GM12878 (cell line): Measurements from ENCODE around the gene KCND2. TPM values are rescaled to one million over a fixed set of nuclear protein-coding genes. Genes with fewer than 3 reads are reported as not detected.

Experiments
- BMI1 ChIP-seq: fragments of 450-650 bp; IDR thresholded peaks from 2 replicates; pipeline ENCODE4 v1.6.1; 2016; ENCODE audit warnings: mild to moderate bottlenecking, moderate library complexity, borderline replicate concordance
- GABPA ChIP-seq: IDR thresholded peaks from 2 replicates; pipeline ENCODE4 v1.6.1; 2014; ENCODE audit warnings: antibody characterized with exemption, low read depth, mild to moderate bottlenecking, inconsistent platforms
- HDAC2 ChIP-seq: fragments of 200-600 bp; sonication (generic); IDR thresholded peaks from 2 replicates; pipeline ENCODE4 v1.6.1; 2017
- MEF2B ChIP-seq: fragments of 450-650 bp; IDR thresholded peaks from 2 replicates; pipeline ENCODE4 v1.6.1; 2018; ENCODE audit warnings: mild to moderate bottlenecking, moderate library complexity; ENCODE audit not compliant: partially characterized antibody, poor library complexity, severe bottlenecking
- NBN ChIP-seq: fragments of 450-650 bp; IDR thresholded peaks from 2 replicates; pipeline ENCODE4 v1.6.1; 2016
- NFXL1 ChIP-seq: fragments of 450-650 bp; IDR thresholded peaks from 2 replicates; pipeline ENCODE4 v1.6.1; 2017; ENCODE audit warnings: antibody characterized with exemption, mild to moderate bottlenecking, borderline replicate concordance
- NRF1 ChIP-seq: conservative IDR thresholded peaks from 2 replicates; pipeline ENCODE4 v1.6.1; 2011; ENCODE audit warnings: mild to moderate bottlenecking, low read depth, low read length, improper control_type of control experiment
- SMAD5 ChIP-seq: IDR thresholded peaks from 2 replicates; pipeline ENCODE4 v1.6.1; 2016; ENCODE audit warnings: antibody characterized with exemption, low read depth
- SMC3 ChIP-seq: IDR thresholded peaks from 2 replicates; pipeline ENCODE4 v1.6.1; 2011; ENCODE audit warnings: low read length, improper control_type of control experiment, borderline replicate concordance
- TCF7 ChIP-seq: IDR thresholded peaks from 2 replicates; pipeline ENCODE4 v1.6.1; 2014; ENCODE audit warnings: antibody characterized with exemption, borderline replicate concordance
- YY1 ChIP-seq: IDR thresholded peaks from 2 replicates; pipeline ENCODE4 v1.6.1; 2011; ENCODE audit warnings: low read depth, mild to moderate bottlenecking, low read length
- ZBED1 ChIP-seq: IDR thresholded peaks from 2 replicates; pipeline ENCODE4 v1.6.1; 2016; ENCODE audit warnings: borderline replicate concordance
- ZNF207 ChIP-seq: fragments of 450-650 bp; IDR thresholded peaks from 2 replicates; pipeline ENCODE4 v1.6.1; 2014; ENCODE audit warnings: antibody characterized with exemption, mild to moderate bottlenecking, borderline replicate concordance
- ZNF217 ChIP-seq: fragments of 450-650 bp; IDR thresholded peaks from 2 replicates; pipeline ENCODE4 v1.6.1; 2017; ENCODE audit warnings: antibody characterized with exemption, mild to moderate bottlenecking
- polyA plus RNA-seq, 11 experiments: library from polyadenylated mRNA; depleted of rRNA in 4 of 11; unstranded in 6 of 11; stranded (reverse) in 5 of 11; fragments of >200 nt; fragmentation: Nextera tagmentation in 4 of 11; fragmentation: Illumina TruSeq in 1 of 11; extraction: Ambion mirVana in 4 of 11; extraction: Trizol in 1 of 11; gene quantifications; 1 replicate in 1 of 11; 2 replicates in 10 of 11; pipeline versions ENCODE4 v1.2.1 to v1.2.3, GENCODE V29; 2011 to 2016; ENCODE audit warnings: inconsistent platforms in 2 of 11, missing spikeins in 2 of 11, low read depth in 1 of 11
- total RNA-seq, 4 experiments: library from RNA; depleted of rRNA in 3 of 4; stranded (reverse); fragments of >200 nt in 3 of 4; fragmentation: Illumina TruSeq in 1 of 4; extraction: Trizol in 1 of 4; gene quantifications; 2 replicates each; pipeline versions ENCODE4 v1.2.1 to v1.2.3, GENCODE V29; 2013 to 2021
- TF ChIP-seq, protein P1 (sequence below): IDR thresholded peaks from 2 replicates; pipeline ENCODE4 v1.6.1; 2011; ENCODE audit warnings: low read depth, low read length, improper control_type of control experiment, borderline replicate concordance
- TF ChIP-seq, protein P2 (sequence below): fragments of 150-350 bp; IDR thresholded peaks from 2 replicates; pipeline ENCODE4 v1.6.1; 2014; ENCODE audit warnings: mild to moderate bottlenecking, low read depth, low read length
- TF ChIP-seq, protein P3 (sequence below): fragments of 450-650 bp; IDR thresholded peaks from 2 replicates; pipeline ENCODE4 v1.6.1; 2017; ENCODE audit warnings: low read depth, mild to moderate bottlenecking, moderate library complexity
- TF ChIP-seq, protein P4 (sequence below): fragments of 450-650 bp; formaldehyde crosslinking; IDR thresholded peaks from 2 replicates; pipeline ENCODE4 v1.4.0; 2020; ENCODE audit warnings: mild to moderate bottlenecking, moderate library complexity
- TF ChIP-seq, protein P5 (sequence below): fragments of 450-650 bp; IDR thresholded peaks from 2 replicates; pipeline ENCODE4 v1.6.1; 2016; ENCODE audit warnings: mild to moderate bottlenecking, moderate library complexity, borderline replicate concordance

Gene KCND2
- total and polyA plus RNA-seq, 10 of the 15 experiments (the other 5 are each of a cell fraction or from before 2014, with no cell fraction given): 3.6 to 22.3 (median 6.3) TPM

DNA sequence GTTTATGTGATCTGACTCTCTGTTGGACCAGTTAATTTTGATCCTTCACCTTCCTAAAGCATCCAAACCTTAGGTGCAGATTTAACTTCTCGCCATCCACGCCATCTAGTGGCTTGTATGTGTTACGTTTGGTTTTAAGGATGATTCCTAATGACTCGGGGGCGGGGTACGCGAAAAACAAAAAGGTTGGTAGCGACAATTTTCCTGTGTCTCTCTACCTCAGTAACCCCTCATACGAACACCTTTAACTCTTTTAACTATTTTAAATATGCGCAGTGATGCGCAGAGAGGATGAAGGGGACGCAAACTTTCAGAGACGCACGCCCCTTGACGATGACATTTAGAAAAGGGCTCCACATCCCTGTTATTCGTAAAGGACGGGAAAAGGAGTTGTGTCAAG lies 714 bp upstream of the KCND2 start (continued):
- TF ChIP-seq, protein P1, sequence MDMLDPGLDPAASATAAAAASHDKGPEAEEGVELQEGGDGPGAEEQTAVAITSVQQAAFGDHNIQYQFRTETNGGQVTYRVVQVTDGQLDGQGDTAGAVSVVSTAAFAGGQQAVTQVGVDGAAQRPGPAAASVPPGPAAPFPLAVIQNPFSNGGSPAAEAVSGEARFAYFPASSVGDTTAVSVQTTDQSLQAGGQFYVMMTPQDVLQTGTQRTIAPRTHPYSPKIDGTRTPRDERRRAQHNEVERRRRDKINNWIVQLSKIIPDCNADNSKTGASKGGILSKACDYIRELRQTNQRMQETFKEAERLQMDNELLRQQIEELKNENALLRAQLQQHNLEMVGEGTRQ: no peak
- TF ChIP-seq ZBED1 (no peak), ZNF207 (no peak), NRF1 (no peak), BMI1 (no peak), SMAD5 (no peak), NFXL1 (no peak), TCF7 (no peak), MEF2B (peak; percentile 15), ZNF217 (no peak), GABPA (no peak), HDAC2 (no peak), NBN (no peak), SMC3 (peak; percentile 63; the same call in 1 of the 2 replicates), YY1 (no peak)
- TF ChIP-seq, protein P2, sequence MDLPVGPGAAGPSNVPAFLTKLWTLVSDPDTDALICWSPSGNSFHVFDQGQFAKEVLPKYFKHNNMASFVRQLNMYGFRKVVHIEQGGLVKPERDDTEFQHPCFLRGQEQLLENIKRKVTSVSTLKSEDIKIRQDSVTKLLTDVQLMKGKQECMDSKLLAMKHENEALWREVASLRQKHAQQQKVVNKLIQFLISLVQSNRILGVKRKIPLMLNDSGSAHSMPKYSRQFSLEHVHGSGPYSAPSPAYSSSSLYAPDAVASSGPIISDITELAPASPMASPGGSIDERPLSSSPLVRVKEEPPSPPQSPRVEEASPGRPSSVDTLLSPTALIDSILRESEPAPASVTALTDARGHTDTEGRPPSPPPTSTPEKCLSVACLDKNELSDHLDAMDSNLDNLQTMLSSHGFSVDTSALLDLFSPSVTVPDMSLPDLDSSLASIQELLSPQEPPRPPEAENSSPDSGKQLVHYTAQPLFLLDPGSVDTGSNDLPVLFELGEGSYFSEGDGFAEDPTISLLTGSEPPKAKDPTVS: no peak
- TF ChIP-seq, protein P3, sequence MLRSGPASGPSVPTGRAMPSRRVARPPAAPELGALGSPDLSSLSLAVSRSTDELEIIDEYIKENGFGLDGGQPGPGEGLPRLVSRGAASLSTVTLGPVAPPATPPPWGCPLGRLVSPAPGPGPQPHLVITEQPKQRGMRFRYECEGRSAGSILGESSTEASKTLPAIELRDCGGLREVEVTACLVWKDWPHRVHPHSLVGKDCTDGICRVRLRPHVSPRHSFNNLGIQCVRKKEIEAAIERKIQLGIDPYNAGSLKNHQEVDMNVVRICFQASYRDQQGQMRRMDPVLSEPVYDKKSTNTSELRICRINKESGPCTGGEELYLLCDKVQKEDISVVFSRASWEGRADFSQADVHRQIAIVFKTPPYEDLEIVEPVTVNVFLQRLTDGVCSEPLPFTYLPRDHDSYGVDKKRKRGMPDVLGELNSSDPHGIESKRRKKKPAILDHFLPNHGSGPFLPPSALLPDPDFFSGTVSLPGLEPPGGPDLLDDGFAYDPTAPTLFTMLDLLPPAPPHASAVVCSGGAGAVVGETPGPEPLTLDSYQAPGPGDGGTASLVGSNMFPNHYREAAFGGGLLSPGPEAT: 0 out of 2 replicates have a peak, but pooled peaks have one; percentile 16
- TF ChIP-seq, protein P4, sequence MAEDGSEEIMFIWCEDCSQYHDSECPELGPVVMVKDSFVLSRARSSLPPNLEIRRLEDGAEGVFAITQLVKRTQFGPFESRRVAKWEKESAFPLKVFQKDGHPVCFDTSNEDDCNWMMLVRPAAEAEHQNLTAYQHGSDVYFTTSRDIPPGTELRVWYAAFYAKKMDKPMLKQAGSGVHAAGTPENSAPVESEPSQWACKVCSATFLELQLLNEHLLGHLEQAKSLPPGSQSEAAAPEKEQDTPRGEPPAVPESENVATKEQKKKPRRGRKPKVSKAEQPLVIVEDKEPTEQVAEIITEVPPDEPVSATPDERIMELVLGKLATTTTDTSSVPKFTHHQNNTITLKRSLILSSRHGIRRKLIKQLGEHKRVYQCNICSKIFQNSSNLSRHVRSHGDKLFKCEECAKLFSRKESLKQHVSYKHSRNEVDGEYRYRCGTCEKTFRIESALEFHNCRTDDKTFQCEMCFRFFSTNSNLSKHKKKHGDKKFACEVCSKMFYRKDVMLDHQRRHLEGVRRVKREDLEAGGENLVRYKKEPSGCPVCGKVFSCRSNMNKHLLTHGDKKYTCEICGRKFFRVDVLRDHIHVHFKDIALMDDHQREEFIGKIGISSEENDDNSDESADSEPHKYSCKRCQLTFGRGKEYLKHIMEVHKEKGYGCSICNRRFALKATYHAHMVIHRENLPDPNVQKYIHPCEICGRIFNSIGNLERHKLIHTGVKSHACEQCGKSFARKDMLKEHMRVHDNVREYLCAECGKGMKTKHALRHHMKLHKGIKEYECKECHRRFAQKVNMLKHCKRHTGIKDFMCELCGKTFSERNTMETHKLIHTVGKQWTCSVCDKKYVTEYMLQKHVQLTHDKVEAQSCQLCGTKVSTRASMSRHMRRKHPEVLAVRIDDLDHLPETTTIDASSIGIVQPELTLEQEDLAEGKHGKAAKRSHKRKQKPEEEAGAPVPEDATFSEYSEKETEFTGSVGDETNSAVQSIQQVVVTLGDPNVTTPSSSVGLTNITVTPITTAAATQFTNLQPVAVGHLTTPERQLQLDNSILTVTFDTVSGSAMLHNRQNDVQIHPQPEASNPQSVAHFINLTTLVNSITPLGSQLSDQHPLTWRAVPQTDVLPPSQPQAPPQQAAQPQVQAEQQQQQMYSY (CRISPR knock-in tag): no peak
- TF ChIP-seq, protein P5, sequence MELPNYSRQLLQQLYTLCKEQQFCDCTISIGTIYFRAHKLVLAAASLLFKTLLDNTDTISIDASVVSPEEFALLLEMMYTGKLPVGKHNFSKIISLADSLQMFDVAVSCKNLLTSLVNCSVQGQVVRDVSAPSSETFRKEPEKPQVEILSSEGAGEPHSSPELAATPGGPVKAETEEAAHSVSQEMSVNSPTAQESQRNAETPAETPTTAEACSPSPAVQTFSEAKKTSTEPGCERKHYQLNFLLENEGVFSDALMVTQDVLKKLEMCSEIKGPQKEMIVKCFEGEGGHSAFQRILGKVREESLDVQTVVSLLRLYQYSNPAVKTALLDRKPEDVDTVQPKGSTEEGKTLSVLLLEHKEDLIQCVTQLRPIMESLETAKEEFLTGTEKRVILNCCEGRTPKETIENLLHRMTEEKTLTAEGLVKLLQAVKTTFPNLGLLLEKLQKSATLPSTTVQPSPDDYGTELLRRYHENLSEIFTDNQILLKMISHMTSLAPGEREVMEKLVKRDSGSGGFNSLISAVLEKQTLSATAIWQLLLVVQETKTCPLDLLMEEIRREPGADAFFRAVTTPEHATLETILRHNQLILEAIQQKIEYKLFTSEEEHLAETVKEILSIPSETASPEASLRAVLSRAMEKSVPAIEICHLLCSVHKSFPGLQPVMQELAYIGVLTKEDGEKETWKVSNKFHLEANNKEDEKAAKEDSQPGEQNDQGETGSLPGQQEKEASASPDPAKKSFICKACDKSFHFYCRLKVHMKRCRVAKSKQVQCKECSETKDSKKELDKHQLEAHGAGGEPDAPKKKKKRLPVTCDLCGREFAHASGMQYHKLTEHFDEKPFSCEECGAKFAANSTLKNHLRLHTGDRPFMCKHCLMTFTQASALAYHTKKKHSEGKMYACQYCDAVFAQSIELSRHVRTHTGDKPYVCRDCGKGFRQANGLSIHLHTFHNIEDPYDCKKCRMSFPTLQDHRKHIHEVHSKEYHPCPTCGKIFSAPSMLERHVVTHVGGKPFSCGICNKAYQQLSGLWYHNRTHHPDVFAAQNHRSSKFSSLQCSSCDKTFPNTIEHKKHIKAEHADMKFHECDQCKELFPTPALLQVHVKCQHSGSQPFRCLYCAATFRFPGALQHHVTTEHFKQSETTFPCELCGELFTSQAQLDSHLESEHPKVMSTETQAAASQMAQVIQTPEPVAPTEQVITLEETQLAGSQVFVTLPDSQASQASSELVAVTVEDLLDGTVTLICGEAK: no peak
